NCI-H774 (cell line): ENCODE data around the gene SS18L1.
A peak's percentile ranks its signal among the peaks of the same experiment; 100 is the strongest.

ENCODE experiments used
- DNase-seq: peaks from one replicate; lab custom pipeline; 2025; lab: John Stamatoyannopoulos, UW

SS18L1 gene

GRCh38 chr20:62120365-62120762, 23.2 kb upstream of the SS18L1 start:
- no peak for DNase-seq

GRCh38 chr20:62120990-62121775, 22.4 kb upstream of the SS18L1 start:
- DNase-seq = no peak

GRCh38 chr20:62121776-62122653, 21.6 kb upstream of the SS18L1 start, which contains the start of gene LSM14B:
TSS of gene LSM14B (plus strand) at chr20:62122475. CDS start at chr20:62122667, 192 bp downstream.
- DNase-seq = peak; percentile 95

GRCh38 chr20:62122654-62123449, 20.7 kb upstream of the SS18L1 start:
- peak; percentile 32 for DNase-seq

- DNase-seq = no peak
Measured at GRCh38 chr20:62123450-62124118, 20.0 kb upstream of the SS18L1 start.

- no peak for DNase-seq
Measured at GRCh38 chr20:62126141-62126540, 17.4 kb upstream of the SS18L1 start.

GRCh38 chr20:62127799-62128198, 15.8 kb upstream of the SS18L1 start:
- DNase-seq = no peak

- DNase-seq = no peak
Measured at GRCh38 chr20:62128502-62128901, 15.1 kb upstream of the SS18L1 start.

- no peak for DNase-seq
Measured at GRCh38 chr20:62129731-62130531, 13.6 kb upstream of the SS18L1 start.

GRCh38 chr20:62131560-62132320, 11.8 kb upstream of the SS18L1 start:
- DNase-seq = no peak

- no peak for DNase-seq
Measured at GRCh38 chr20:62132421-62132820, 11.1 kb upstream of the SS18L1 start.

GRCh38 chr20:62133051-62133845, 10.3 kb upstream of the SS18L1 start:
- no peak for DNase-seq

GRCh38 chr20:62133864-62134263, 9.7 kb upstream of the SS18L1 start:
- no peak for DNase-seq

- no peak for DNase-seq
Measured at GRCh38 chr20:62134735-62135231, 8.8 kb upstream of the SS18L1 start.

GRCh38 chr20:62135573-62136266, 7.8 kb upstream of the SS18L1 start:
- no peak for DNase-seq

GRCh38 chr20:62136283-62137091, 7.1 kb upstream of the SS18L1 start:
- no peak for DNase-seq

- no peak for DNase-seq
Measured at GRCh38 chr20:62137092-62137384, 6.5 kb upstream of the SS18L1 start.
